GM12865 (cell line): ENCODE results near the gene DUOX1.

Experiments used
- DNase-seq: peaks from one replicate; pipeline ENCODE4 v3.0.0; 2010; ENCODE audit warnings: low read depth
- H3K4me3 ChIP-seq: 2 replicates; pipeline ENCODE4 v1.5.1; 2011; ENCODE audit warnings: mild to moderate bottlenecking, low read depth, low read length, control low read depth
- TF ChIP-seq, protein P1 (sequence below): IDR thresholded peaks from 2 replicates; pipeline ENCODE4 v1.5.1; 2011; ENCODE audit warnings: low read length, control low read depth, low read depth, inconsistent platforms; ENCODE audit not compliant: insufficient read depth; ENCODE audit errors: missing control alignments

DUOX1 gene

DNA sequence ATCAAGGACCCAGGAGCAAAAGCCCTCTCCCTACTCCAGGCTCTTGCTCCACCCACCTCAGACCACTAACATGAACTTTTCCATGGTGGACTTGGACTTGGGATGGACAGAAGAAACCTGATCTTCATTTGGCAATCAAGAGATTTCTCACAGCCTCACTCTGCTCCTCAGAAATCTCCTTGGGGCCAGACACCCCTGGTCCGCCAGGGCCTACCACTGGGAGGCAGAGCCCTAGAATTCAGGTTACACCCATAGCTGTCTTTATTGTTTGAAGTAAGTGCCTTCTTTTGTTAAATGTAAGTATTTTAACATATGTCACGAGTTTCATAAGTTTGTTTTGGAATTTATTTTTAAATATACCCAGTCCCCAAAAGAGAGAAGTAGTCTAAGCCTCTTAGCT lies 44.8 kb downstream of the DUOX1 start:
- no peak overlapping the region for H3K4me3 ChIP-seq
- TF ChIP-seq, protein P1, sequence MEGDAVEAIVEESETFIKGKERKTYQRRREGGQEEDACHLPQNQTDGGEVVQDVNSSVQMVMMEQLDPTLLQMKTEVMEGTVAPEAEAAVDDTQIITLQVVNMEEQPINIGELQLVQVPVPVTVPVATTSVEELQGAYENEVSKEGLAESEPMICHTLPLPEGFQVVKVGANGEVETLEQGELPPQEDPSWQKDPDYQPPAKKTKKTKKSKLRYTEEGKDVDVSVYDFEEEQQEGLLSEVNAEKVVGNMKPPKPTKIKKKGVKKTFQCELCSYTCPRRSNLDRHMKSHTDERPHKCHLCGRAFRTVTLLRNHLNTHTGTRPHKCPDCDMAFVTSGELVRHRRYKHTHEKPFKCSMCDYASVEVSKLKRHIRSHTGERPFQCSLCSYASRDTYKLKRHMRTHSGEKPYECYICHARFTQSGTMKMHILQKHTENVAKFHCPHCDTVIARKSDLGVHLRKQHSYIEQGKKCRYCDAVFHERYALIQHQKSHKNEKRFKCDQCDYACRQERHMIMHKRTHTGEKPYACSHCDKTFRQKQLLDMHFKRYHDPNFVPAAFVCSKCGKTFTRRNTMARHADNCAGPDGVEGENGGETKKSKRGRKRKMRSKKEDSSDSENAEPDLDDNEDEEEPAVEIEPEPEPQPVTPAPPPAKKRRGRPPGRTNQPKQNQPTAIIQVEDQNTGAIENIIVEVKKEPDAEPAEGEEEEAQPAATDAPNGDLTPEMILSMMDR, result no peak
- no peak for DNase-seq

DNA sequence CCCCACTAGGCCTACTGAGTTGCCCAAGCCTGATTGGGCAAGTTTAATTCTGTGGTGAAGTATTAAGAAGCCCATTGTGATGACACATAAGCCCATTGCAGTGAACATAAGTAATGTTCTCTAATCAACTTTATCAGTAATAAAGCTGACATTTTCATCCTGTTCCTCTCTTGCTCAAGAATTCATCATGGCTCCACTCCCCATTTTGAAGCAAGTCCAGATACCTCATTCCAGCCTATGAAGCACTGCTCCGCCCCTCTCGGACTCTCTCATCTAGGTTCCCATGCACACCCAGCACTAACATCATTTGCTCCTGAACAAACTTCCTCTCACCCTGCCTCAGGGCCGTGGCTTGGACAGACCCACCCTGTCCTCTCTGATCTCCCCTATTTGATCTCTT lies 47.5 kb downstream of the DUOX1 start:
- DNase-seq, result no peak
- TF ChIP-seq, protein P1, result no peak
- H3K4me3 ChIP-seq, result no peak overlapping the region

DNA sequence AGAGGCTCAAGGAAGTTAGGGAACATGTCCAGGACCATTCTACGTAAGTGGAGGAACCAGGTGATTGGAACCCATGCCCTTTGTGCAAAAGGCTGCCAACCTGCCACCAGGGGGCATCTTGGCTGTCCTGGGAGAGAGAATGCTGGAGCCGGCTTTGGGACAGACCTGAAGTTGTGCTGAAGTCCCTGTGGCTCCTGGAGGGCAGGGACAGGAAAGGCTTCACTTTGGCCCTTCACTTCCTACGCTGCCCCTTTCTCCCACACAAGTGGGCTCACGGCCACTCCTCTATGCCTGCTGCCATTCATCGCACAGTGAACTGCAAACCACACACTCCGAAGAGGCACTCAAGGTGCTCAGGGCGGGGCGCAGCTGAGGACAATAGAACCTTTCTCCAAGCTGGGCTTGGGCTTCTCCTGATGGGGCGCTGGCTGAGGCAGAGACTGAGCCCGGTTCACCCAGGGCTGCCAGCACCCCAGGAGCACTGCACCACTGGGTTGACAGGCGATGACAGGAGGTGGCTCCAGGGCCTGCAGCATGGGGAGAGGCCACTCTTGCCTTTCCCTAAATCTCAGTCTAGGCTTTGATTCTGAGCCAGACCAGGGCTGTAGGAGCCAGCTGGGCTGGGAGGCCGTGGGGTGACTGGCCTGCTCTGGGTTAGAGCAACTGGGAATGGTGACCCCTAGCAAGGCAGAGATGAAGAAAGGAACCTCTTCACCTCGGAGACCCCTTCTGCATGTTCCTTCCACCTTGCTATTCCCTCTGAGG lies 49.6 kb downstream of the DUOX1 start:
- peak; percentile 66 for DNase-seq

DNA sequence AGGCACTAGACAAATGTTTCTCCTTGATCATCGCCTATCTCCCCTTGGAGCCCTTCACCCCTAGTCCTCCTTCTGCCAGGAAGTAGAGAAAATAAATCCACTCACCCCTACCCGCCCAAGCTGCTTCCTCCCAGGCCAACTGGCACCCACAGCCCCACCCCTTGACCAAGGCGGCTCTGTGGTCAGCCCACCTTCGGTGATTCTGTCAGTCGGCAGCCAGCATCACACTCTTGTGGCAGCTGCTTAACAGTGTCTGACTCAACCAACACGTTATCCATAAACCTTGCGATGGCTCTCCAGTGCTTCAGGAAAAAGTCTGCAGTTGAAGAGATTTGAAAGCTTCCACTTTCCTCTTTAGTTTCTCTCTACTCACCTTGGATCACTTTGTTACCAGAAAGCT lies 50.4 kb downstream of the DUOX1 start:
- TF ChIP-seq, protein P1, result no peak
- no peak for DNase-seq
- no peak overlapping the region for H3K4me3 ChIP-seq

More for the DNA sequence above, 49.6 kb downstream of the DUOX1 start:
- H3K4me3 ChIP-seq, result no peak overlapping the region
- TF ChIP-seq, protein P1, result peak; percentile 71

DNA sequence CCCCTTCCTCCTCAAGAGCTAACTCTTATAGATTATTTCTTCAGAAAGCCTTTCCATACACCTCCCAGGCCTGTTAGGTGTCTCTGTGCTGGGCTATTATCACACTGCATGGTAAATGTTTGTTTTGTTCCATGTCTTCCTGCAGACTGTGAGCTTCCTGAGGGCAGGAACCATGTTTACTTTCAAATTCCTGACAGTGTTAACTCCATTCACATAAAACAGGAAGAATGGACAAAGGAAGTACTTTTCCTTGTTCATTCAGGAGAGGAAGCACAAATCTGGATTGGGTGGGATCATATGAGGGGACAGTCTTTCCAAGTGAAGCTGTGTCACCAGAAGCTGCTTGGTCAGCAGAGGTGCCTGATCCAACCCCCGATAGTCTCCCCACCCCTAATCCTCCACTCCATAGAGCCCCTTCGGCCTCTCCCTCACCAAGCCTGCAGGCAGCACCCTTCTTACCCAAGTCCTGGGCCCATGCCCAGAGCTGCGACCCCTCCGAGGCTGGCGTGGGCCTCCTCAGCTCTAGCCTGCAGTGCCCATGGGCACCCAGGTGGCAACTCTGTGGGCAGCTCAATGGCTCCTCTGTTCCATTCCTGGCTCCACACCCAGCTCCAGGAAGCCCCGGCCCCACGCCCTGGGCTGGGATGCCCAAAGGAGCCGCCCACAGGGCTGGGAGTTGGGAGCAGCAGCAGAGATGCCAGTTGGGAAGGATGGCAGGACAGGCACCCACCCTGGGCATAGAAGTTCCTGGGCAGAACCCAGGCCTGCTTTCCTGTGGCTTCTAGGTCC lies 51.0 kb downstream of the DUOX1 start:
- no peak for DNase-seq
- H3K4me3 ChIP-seq, result no peak overlapping the region
- TF ChIP-seq, protein P1, result no peak

DNA sequence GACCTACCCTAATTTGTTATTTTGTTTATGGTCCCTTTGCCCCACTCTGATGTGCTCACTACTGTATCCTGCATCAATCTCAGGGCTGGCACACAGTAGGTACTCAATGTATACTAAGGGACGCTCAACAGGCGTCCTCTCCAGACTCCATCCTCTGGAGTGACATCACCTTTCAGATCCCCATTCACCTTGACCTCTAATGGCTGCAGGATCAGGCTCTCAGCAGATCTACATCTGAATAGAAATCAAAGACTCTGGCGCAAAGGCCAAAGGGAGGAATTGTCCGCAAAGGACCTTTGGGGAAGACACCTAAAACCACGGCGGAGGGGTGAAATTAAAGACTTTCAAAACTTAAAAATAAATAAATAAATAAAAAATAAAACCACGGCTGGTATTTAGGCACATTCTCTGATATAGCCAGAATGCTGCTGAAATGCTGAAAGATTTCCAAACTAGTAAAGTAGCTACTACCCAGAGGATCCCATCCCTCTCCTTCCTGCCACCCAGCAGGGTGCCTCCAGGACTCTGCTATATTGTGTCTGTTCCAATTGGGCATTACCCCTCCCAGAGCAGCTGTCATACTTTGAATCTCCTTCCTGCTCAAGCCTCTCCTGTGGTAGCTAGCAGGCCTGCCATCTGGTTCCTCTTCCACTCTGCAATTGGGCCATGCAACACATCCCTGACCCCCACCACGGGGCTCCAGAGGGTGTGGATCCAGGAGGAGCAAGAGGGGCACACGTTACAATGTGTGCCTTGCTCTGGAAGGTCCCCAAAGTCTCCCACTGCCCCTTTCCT lies 51.9 kb downstream of the DUOX1 start:
- DNase-seq, result no peak
- TF ChIP-seq, protein P1, result no peak
- no peak overlapping the region for H3K4me3 ChIP-seq
